Measurements from ENCODE around the gene ZNF780A.

ZNF780A gene

GRCh38 chr19:40133491-40133890 lies 42.7 kb upstream of the ZNF780A start:
- no peak overlapping the region for H2BK15ac ChIP-seq (ENCODE audit: low read depth, poor library complexity, severe bottlenecking)
- H3K4me3 ChIP-seq (ENCODE audit: insufficient read depth in 1 of 2, low read depth in 1 of 2, low read length in 2 of 2) = no peak overlapping the region
- H2AFZ ChIP-seq (ENCODE audit: low read depth, low read length) = no peak overlapping the region
- WGBS = 100% methylated on average over 1 of the region's 1 CpG
- no peaks in the 10 kb centered on the region for H3K79me1 ChIP-seq (replicated peaks; ENCODE audit: low read length, poor library complexity, severe bottlenecking)
- H3K18ac ChIP-seq (ENCODE audit: low read depth in 1 of 2, low read length in 2 of 2) = no peak overlapping the region
- H2BK5ac ChIP-seq (ENCODE audit: low read depth, low read length, poor library complexity, severe bottlenecking) = no peak overlapping the region
- H3K27me3 ChIP-seq (ENCODE audit: control insufficient read depth in 1 of 2, insufficient read depth in 1 of 2, low read length in 2 of 2) = peaks cover 18 to 41% of the 10 kb centered on the region in 2 experiments
- H3K23ac ChIP-seq (ENCODE audit: low read length in 2 of 2) = no peak overlapping the region
- H3K9ac ChIP-seq (ENCODE audit: low read length) = no peak overlapping the region
- H2AK5ac ChIP-seq (ENCODE audit: low read length, severe bottlenecking) = no peak overlapping the region
- H3K36me3 ChIP-seq (ENCODE audit: control insufficient read depth in 1 of 2, insufficient read depth in 2 of 2, low read depth in 1 of 2, low read length in 2 of 2) = no peaks in the 10 kb centered on the region
- H2BK12ac ChIP-seq (ENCODE audit: low read length in 2 of 2) = no peak overlapping the region
- peaks cover 5% of the 10 kb centered on the region for H3K9me3 ChIP-seq (ENCODE audit: control insufficient read depth, low read length)
- no peak overlapping the region for H3K14ac ChIP-seq (ENCODE audit: low read length in 2 of 2)
- no peaks in the 10 kb centered on the region for H3K4me1 ChIP-seq (ENCODE audit: control insufficient read depth, insufficient read depth, low read depth, low read length)
- no peak overlapping the region for H4K91ac ChIP-seq (ENCODE audit: low read length)
- no peak for DNase-seq
- no peak overlapping the region for H3K4me2 ChIP-seq (ENCODE audit: low read length, poor library complexity, severe bottlenecking)
- no peak overlapping the region for H3K4ac ChIP-seq (ENCODE audit: low read depth in 1 of 2, low read length in 2 of 2)
- no peak overlapping the region for H3K27ac ChIP-seq (ENCODE audit: low read length, poor library complexity, severe bottlenecking)
- no peak overlapping the region for H4K8ac ChIP-seq (ENCODE audit: low read length)
- no peak overlapping the region for H2BK120ac ChIP-seq (ENCODE audit: low read depth, low read length)

GRCh38 chr19:40130013-40130412 lies 39.3 kb upstream of the ZNF780A start:
- Histone ChIP-seq H3K18ac (ENCODE audit: low read depth in 1 of 2, low read length in 2 of 2) (no peak overlapping the region), H2BK12ac (ENCODE audit: low read length in 2 of 2) (no peak overlapping the region), H2BK5ac (ENCODE audit: low read depth, low read length, poor library complexity, severe bottlenecking) (no peak overlapping the region), H4K91ac (ENCODE audit: low read length) (no peak overlapping the region), H2BK120ac (ENCODE audit: low read depth, low read length) (no peak overlapping the region), H3K14ac (ENCODE audit: low read length in 2 of 2) (no peak overlapping the region), H3K4ac (ENCODE audit: low read depth in 1 of 2, low read length in 2 of 2) (no peak overlapping the region), H2BK15ac (ENCODE audit: low read depth, poor library complexity, severe bottlenecking) (no peak overlapping the region), H3K9me3 (ENCODE audit: control insufficient read depth, low read length) (peaks cover 4% of the 10 kb centered on the region), H3K36me3 (ENCODE audit: control insufficient read depth in 1 of 2, insufficient read depth in 2 of 2, low read depth in 1 of 2, low read length in 2 of 2) (no peaks in the 10 kb centered on the region), H3K9ac (ENCODE audit: low read length) (no peak overlapping the region), H3K23ac (ENCODE audit: low read length in 2 of 2) (no peak overlapping the region), H3K79me1 (replicated peaks; ENCODE audit: low read length, poor library complexity, severe bottlenecking) (no peaks in the 10 kb centered on the region), H3K27ac (ENCODE audit: low read length, poor library complexity, severe bottlenecking) (no peak overlapping the region), H3K4me3 (ENCODE audit: insufficient read depth in 1 of 2, low read depth in 1 of 2, low read length in 2 of 2) (no peak overlapping the region), H3K4me1 (ENCODE audit: control insufficient read depth, insufficient read depth, low read depth, low read length) (no peaks in the 10 kb centered on the region), H2AK5ac (ENCODE audit: low read length, severe bottlenecking) (no peak overlapping the region), H4K8ac (ENCODE audit: low read length) (no peak overlapping the region), H3K27me3 (ENCODE audit: control insufficient read depth in 1 of 2, insufficient read depth in 1 of 2, low read length in 2 of 2) (peaks cover 0 to 17% of the 10 kb centered on the region in 2 experiments), H3K4me2 (ENCODE audit: low read length, poor library complexity, severe bottlenecking) (no peak overlapping the region), H2AFZ (ENCODE audit: low read depth, low read length) (no peak overlapping the region)
- no peak for DNase-seq

GRCh38 chr19:40129425-40129824 lies 38.7 kb upstream of the ZNF780A start:
- H3K14ac ChIP-seq (ENCODE audit: low read length in 2 of 2) = no peak overlapping the region

GRCh38 chr19:40128991-40129390 lies 38.2 kb upstream of the ZNF780A start:
- H2AK5ac ChIP-seq (ENCODE audit: low read length, severe bottlenecking) = no peak overlapping the region
- H3K79me1 ChIP-seq (replicated peaks; ENCODE audit: low read length, poor library complexity, severe bottlenecking) = no peaks in the 10 kb centered on the region
- no peak overlapping the region for H2BK15ac ChIP-seq (ENCODE audit: low read depth, poor library complexity, severe bottlenecking)
- H4K91ac ChIP-seq (ENCODE audit: low read length) = no peak overlapping the region
- no peak overlapping the region for H4K8ac ChIP-seq (ENCODE audit: low read length)
- H3K9ac ChIP-seq (ENCODE audit: low read length) = no peak overlapping the region
- H2BK12ac ChIP-seq (ENCODE audit: low read length in 2 of 2) = no peak overlapping the region
- H2BK120ac ChIP-seq (ENCODE audit: low read depth, low read length) = no peak overlapping the region
- peaks cover 4% of the 10 kb centered on the region for H3K9me3 ChIP-seq (ENCODE audit: control insufficient read depth, low read length)
- H3K27me3 ChIP-seq (ENCODE audit: control insufficient read depth in 1 of 2, insufficient read depth in 1 of 2, low read length in 2 of 2) = peaks cover 2 to 9% of the 10 kb centered on the region in 2 experiments
- no peak overlapping the region for H3K23ac ChIP-seq (ENCODE audit: low read length in 2 of 2)
- no peaks in the 10 kb centered on the region for H3K4me1 ChIP-seq (ENCODE audit: control insufficient read depth, insufficient read depth, low read depth, low read length)
- no peak overlapping the region for H3K27ac ChIP-seq (ENCODE audit: low read length, poor library complexity, severe bottlenecking)
- H2AFZ ChIP-seq (ENCODE audit: low read depth, low read length) = no peak overlapping the region
- H3K18ac ChIP-seq (ENCODE audit: low read depth in 1 of 2, low read length in 2 of 2) = no peak overlapping the region
- H2BK5ac ChIP-seq (ENCODE audit: low read depth, low read length, poor library complexity, severe bottlenecking) = no peak overlapping the region
- no peaks in the 10 kb centered on the region for H3K36me3 ChIP-seq (ENCODE audit: control insufficient read depth in 1 of 2, insufficient read depth in 2 of 2, low read depth in 1 of 2, low read length in 2 of 2)
- H3K4me3 ChIP-seq (ENCODE audit: insufficient read depth in 1 of 2, low read depth in 1 of 2, low read length in 2 of 2) = no peak overlapping the region
- no peak overlapping the region for H3K14ac ChIP-seq (ENCODE audit: low read length in 2 of 2)
- no peak overlapping the region for H3K4me2 ChIP-seq (ENCODE audit: low read length, poor library complexity, severe bottlenecking)
- H3K4ac ChIP-seq (ENCODE audit: low read depth in 1 of 2, low read length in 2 of 2) = no peak overlapping the region
- DNase-seq = no peak

More at GRCh38 chr19:40129425-40129824, 38.7 kb upstream of the ZNF780A start:
- no peak overlapping the region for H2BK12ac ChIP-seq (ENCODE audit: low read length in 2 of 2)
- H2AFZ ChIP-seq (ENCODE audit: low read depth, low read length) = no peak overlapping the region
- WGBS = 80% methylated on average over 1 of the region's 3 CpGs
- H3K9me3 ChIP-seq (ENCODE audit: control insufficient read depth, low read length) = peaks cover 4% of the 10 kb centered on the region
- no peak overlapping the region for H3K4me2 ChIP-seq (ENCODE audit: low read length, poor library complexity, severe bottlenecking)
- no peak overlapping the region for H3K23ac ChIP-seq (ENCODE audit: low read length in 2 of 2)
- no peaks in the 10 kb centered on the region for H3K79me1 ChIP-seq (replicated peaks; ENCODE audit: low read length, poor library complexity, severe bottlenecking)
- H4K8ac ChIP-seq (ENCODE audit: low read length) = no peak overlapping the region
- H2BK15ac ChIP-seq (ENCODE audit: low read depth, poor library complexity, severe bottlenecking) = no peak overlapping the region
- H3K36me3 ChIP-seq (ENCODE audit: control insufficient read depth in 1 of 2, insufficient read depth in 2 of 2, low read depth in 1 of 2, low read length in 2 of 2) = no peaks in the 10 kb centered on the region
- H2BK5ac ChIP-seq (ENCODE audit: low read depth, low read length, poor library complexity, severe bottlenecking) = no peak overlapping the region
- no peak overlapping the region for H3K4ac ChIP-seq (ENCODE audit: low read depth in 1 of 2, low read length in 2 of 2)
- no peak overlapping the region for H3K4me3 ChIP-seq (ENCODE audit: insufficient read depth in 1 of 2, low read depth in 1 of 2, low read length in 2 of 2)
- no peak overlapping the region for H3K9ac ChIP-seq (ENCODE audit: low read length)
- H3K18ac ChIP-seq (ENCODE audit: low read depth in 1 of 2, low read length in 2 of 2) = no peak overlapping the region
- no peak overlapping the region for H4K91ac ChIP-seq (ENCODE audit: low read length)
- no peak overlapping the region for H2BK120ac ChIP-seq (ENCODE audit: low read depth, low read length)
- peaks cover 0 to 12% of the 10 kb centered on the region in 2 experiments for H3K27me3 ChIP-seq (ENCODE audit: control insufficient read depth in 1 of 2, insufficient read depth in 1 of 2, low read length in 2 of 2)
- no peaks in the 10 kb centered on the region for H3K4me1 ChIP-seq (ENCODE audit: control insufficient read depth, insufficient read depth, low read depth, low read length)
- no peak for DNase-seq
- H2AK5ac ChIP-seq (ENCODE audit: low read length, severe bottlenecking) = no peak overlapping the region
- H3K27ac ChIP-seq (ENCODE audit: low read length, poor library complexity, severe bottlenecking) = no peak overlapping the region
